Right lobe of liver (tissue), 6 donors: ENCODE measurements around the gene IFNA13. TPM values are rescaled to one million over a fixed set of nuclear protein-coding genes. Genes with fewer than 3 reads are reported as not detected.

ENCODE experiments used
- ATAC-seq, 4 donors: fragments of 200-7000 bp; cut with Tn5 transposase; one replicate each; pipeline ENCODE4 v1.9.1; 2020; ENCODE audit warnings: mild to moderate bottlenecking in 4 of 4, moderate library complexity in 4 of 4
- DNase-seq, 3 donors: peaks; one replicate each; pipeline ENCODE4 v3.0.0-alpha.2; 2020
- H3K27ac ChIP-seq, 3 donors: fragments of 200-600 bp; one replicate each; pipeline ENCODE4 v1.8.0; 2022
- H3K27me3 ChIP-seq, 2 donors: fragments of 200-600 bp; one replicate each; pipeline ENCODE4 v1.8.0; 2022
- H3K36me3 ChIP-seq, 4 donors: fragments of 200-600 bp; sonication (generic) in 1 of 4; one replicate each; pipeline versions ENCODE4 v1.5.1 to v1.8.0; 2017 to 2022; ENCODE audit warnings: control low read depth in 1 of 4
- H3K4me1 ChIP-seq, 4 donors: fragments of 200-600 bp; sonication (generic) in 1 of 4; one replicate each; pipeline versions ENCODE4 v1.5.1 to v1.8.0; 2017 to 2022; ENCODE audit warnings: control low read depth in 1 of 4
- H3K4me3 ChIP-seq, 3 donors: fragments of 200-600 bp; one replicate each; pipeline ENCODE4 v1.8.0; 2022
- H3K9me3 ChIP-seq, 4 donors: fragments of 200-600 bp; sonication (generic) in 1 of 4; one replicate each; pipeline versions ENCODE4 v1.5.1 to v1.8.0; 2017 to 2022; ENCODE audit warnings: control low read depth in 1 of 4
- CTCF ChIP-seq, 4 donors: fragments of 200-600 bp in 3 of 4; fragments of 450-650 bp in 1 of 4; IDR thresholded peaks; one replicate each; pipeline versions ENCODE4 v1.5.1 to v1.8.0; 2016 to 2022; ENCODE audit warnings: antibody characterized with exemption in 4 of 4, mild to moderate bottlenecking in 2 of 4
- POLR2A ChIP-seq: fragments of 450-650 bp; IDR thresholded peaks from one replicate; pipeline ENCODE4 v1.6.1; 2017; ENCODE audit warnings: antibody characterized with exemption, mild to moderate bottlenecking
- WGBS: methylation state at CpG from one replicate; pipeline ENCODE4 v1.1.6; 2018; ENCODE audit warnings: low coverage, low lambda C conversion rate; ENCODE audit not compliant: insufficient coverage; ENCODE audit errors: missing lambda C conversion rate; 5-methylcytosine and 5-hydroxymethylcytosine counted together
- intact Hi-C, 2 donors: fragments of 100-400 bp; cut with DNase I; formaldehyde crosslinking; loops; one replicate each; pipeline versions ENCODE4 v1.11.2 to v1.14.1; 2022
- total RNA-seq, 6 experiments: library from RNA; depleted of rRNA in 2 of 6; stranded (reverse); fragments of >200 nt in 2 of 6; fragmentation: NEBNext Ultra II Directional in 3 of 6; extraction: Animal tissue kit (Norgen Biotek cat#: 25700) in 3 of 6; gene quantifications; one replicate each; pipeline versions ENCODE4 v1.1.0 to v1.2.4, GENCODE V29; 2016 to 2023
- donor health status: DM: no; HTN: yes; CAD: no.
- donor health status: DM: no; HTN: no; CAD: no.
- donor health status: DM: no; HTN: no; CAD: no.
- donor health status: DM: no; HTN: yes; CAD: no.
- donor health status: DM: no; HTN: yes; CAD: no.

IFNA13 gene
- total RNA-seq, 6 experiments from 2014 or later, result not detected

GRCh38 chr9:21340735-21341134 is 27.1 kb downstream of the IFNA13 start:
- WGBS, result 75% methylated on average over 4 of the region's 4 CpGs
- no peak overlapping the region for H3K27ac ChIP-seq
- TF ChIP-seq POLR2A (no peak), CTCF (IDR thresholded peaks at IDR 0.05) (no peak)
- H3K4me1 ChIP-seq, result no peaks in the 10 kb centered on the region
- DNase-seq, result no peak
- no peaks in the 10 kb centered on the region for H3K9me3 ChIP-seq
- H3K4me3 ChIP-seq, result no peak overlapping the region
- no peak for ATAC-seq
- H3K27me3 ChIP-seq, result no peaks in the 10 kb centered on the region
- H3K36me3 ChIP-seq, result no peaks in the 10 kb centered on the region
- intact Hi-C loops, result no loop called here

GRCh38 chr9:21336457-21336856 is 31.4 kb downstream of the IFNA13 start:
- Histone ChIP-seq H3K36me3 (no peaks in the 10 kb centered on the region), H3K4me1 (peaks cover 0 to 28% (median 11%) of the 10 kb centered on the region in 4 donors), H3K4me3 (no peak overlapping the region), H3K27ac (no peak overlapping the region), H3K27me3 (no peaks in the 10 kb centered on the region), H3K9me3 (no peaks in the 10 kb centered on the region)
- TF ChIP-seq CTCF (IDR thresholded peaks at IDR 0.05) (no peak), POLR2A (no peak)
- DNase-seq, result no peak
- intact Hi-C loops, result no loop called here
- ATAC-seq, result no peak

GRCh38 chr9:21334701-21335632 is 32.9 kb downstream of the IFNA13 start, which contains the start of gene KLHL9:
TSS of gene KLHL9 (minus strand) at chr9:21335404. CDS start at chr9:21334859, 545 bp downstream.
- H3K9me3 ChIP-seq, result no peaks in the 10 kb centered on the region
- TF ChIP-seq POLR2A, result peak; percentile 66
- TF ChIP-seq CTCF (IDR thresholded peaks at IDR 0.05), result no peak
- 0% methylated on average over 14 of the region's 55 CpGs for WGBS
- H3K36me3 ChIP-seq, result no peaks in the 10 kb centered on the region
- DNase-seq (peak; percentile 94 to 95 (median 95)), ATAC-seq (peak; percentile 98 to 99 (median 99))
- peak within 1 kb of the TSS; percentile 91 to 98 (median 97) for H3K27ac ChIP-seq
- intact Hi-C loops, result no loop called here
- peak within 1 kb of the TSS; percentile 75 to 91 (median 77) for H3K4me3 ChIP-seq
- H3K27me3 ChIP-seq, result no peaks in the 10 kb centered on the region
- peaks cover 0 to 34% (median 12%) of the 10 kb centered on the region in 4 donors for H3K4me1 ChIP-seq

GRCh38 chr9:21333226-21333625 is 34.6 kb downstream of the IFNA13 start:
- Histone ChIP-seq H3K4me3 (no peak overlapping the region), H3K4me1 (peaks cover 0 to 43% (median 12%) of the 10 kb centered on the region in 4 donors), H3K27ac (no peak overlapping the region), H3K36me3 (no peaks in the 10 kb centered on the region), H3K9me3 (no peaks in the 10 kb centered on the region), H3K27me3 (no peaks in the 10 kb centered on the region)
- DNase-seq (no peak), ATAC-seq (no peak)
- TF ChIP-seq POLR2A, result no peak
- no peak for TF ChIP-seq CTCF (IDR thresholded peaks at IDR 0.05)
- 95% methylated on average over 2 of the region's 2 CpGs for WGBS
- intact Hi-C loops, result no loop called here
